Tibial nerve (tissue), 4 donors: ENCODE results near the gene IRF2BPL. TPM values are rescaled to one million over a fixed set of nuclear protein-coding genes. Genes with fewer than 3 reads are reported as not detected.

Source experiments
- DNase-seq, 2 donors: peaks; one replicate each; pipeline ENCODE4 v3.0.0-alpha.2; 2019; ENCODE audit warnings: low spot score in 2 of 2
- H3K27ac ChIP-seq, 4 donors: fragments of 200-600 bp; sonication (generic) in 3 of 4; one replicate each; pipeline ENCODE4 v1.5.1; 2017 to 2019; ENCODE audit warnings: mild to moderate bottlenecking in 1 of 4
- H3K27me3 ChIP-seq, 2 donors: fragments of 200-600 bp; sonication (generic) in 1 of 2; one replicate each; pipeline versions ENCODE4 v1.5.1 to v1.6.0; 2017 to 2019
- H3K36me3 ChIP-seq, 3 donors: fragments of 200-600 bp; sonication (generic); one replicate each; pipeline ENCODE4 v1.5.1; 2018 to 2019
- H3K4me1 ChIP-seq, 4 donors: fragments of 200-600 bp; sonication (generic) in 3 of 4; one replicate each; pipeline ENCODE4 v1.5.1; 2017 to 2019
- H3K4me3 ChIP-seq, 4 donors: fragments of 200-600 bp; sonication (generic) in 3 of 4; one replicate each; pipeline ENCODE4 v1.5.1; 2017 to 2019; ENCODE audit warnings: mild to moderate bottlenecking in 1 of 4, moderate library complexity in 1 of 4
- H3K9me3 ChIP-seq, 4 donors: fragments of 200-600 bp; sonication (generic) in 3 of 4; one replicate each; pipeline ENCODE4 v1.5.1; 2017 to 2019
- CTCF ChIP-seq, 5 experiments: fragments of 200-600 bp in 3 of 5; fragments of 450-650 bp in 2 of 5; sonication (generic) in 3 of 5; IDR thresholded peaks; one replicate each; pipeline ENCODE4 v1.5.1; 2016 to 2019; ENCODE audit warnings: antibody characterized with exemption in 5 of 5, mild to moderate bottlenecking in 3 of 5, moderate library complexity in 2 of 5
- EP300 ChIP-seq, 2 donors: sonication (generic); formaldehyde crosslinking; IDR thresholded peaks; one replicate each; pipeline ENCODE4 v1.6.1; 2017; ENCODE audit warnings: antibody characterized with exemption in 2 of 2, mild to moderate bottlenecking in 1 of 2
- POLR2A ChIP-seq, 2 donors: fragments of 450-650 bp; IDR thresholded peaks; one replicate each; pipeline ENCODE4 v1.6.1; 2017; ENCODE audit warnings: antibody characterized with exemption in 2 of 2, mild to moderate bottlenecking in 2 of 2, moderate library complexity in 2 of 2
- WGBS, 2 donors: methylation state at CpG; one replicate each; pipeline ENCODE4 v1.1.5; 2018; 5-methylcytosine and 5-hydroxymethylcytosine counted together
- total RNA-seq, 4 donors: library from RNA; depleted of rRNA; stranded (reverse); fragments of >200 nt; gene quantifications; one replicate each; pipeline ENCODE4 v1.1.0, GENCODE V29; 2016

IRF2BPL gene
- total RNA-seq, 4 donors from 2014 or later: 52.4 to 69.2 (median 60.7) TPM

GRCh38 chr14:77005559-77005958, 22.9 kb downstream of the IRF2BPL start:
- Histone ChIP-seq H3K4me1 (peaks cover 0 to 46% (median 20%) of the 10 kb centered on the region in 4 donors), H3K36me3 (no peaks in the 10 kb centered on the region), H3K27me3 (no peaks in the 10 kb centered on the region), H3K4me3 (no peak overlapping the region), H3K9me3 (no peaks in the 10 kb centered on the region), H3K27ac (peak overlapping the region in 2 of 4 donors; percentile 74 to 76)
- WGBS, 2 donors: 81 to 85% methylated on average over 3 of the region's 3 CpGs
- TF ChIP-seq POLR2A (IDR thresholded peaks at IDR 0.05): no peak
- no peak for TF ChIP-seq CTCF (IDR thresholded peaks at IDR 0.05)
- TF ChIP-seq EP300 (IDR thresholded peaks at IDR 0.05): no peak
- DNase-seq: no peak

GRCh38 chr14:77004711-77005460, 23.6 kb downstream of the IRF2BPL start:
- H3K36me3 ChIP-seq: no peaks in the 10 kb centered on the region
- peaks cover 0 to 53% (median 23%) of the 10 kb centered on the region in 4 donors for H3K4me1 ChIP-seq
- no peak overlapping the region for H3K4me3 ChIP-seq
- WGBS, 2 donors: 68 to 79% methylated on average over 9 of the region's 9 CpGs
- no peaks in the 10 kb centered on the region for H3K27me3 ChIP-seq
- peak overlapping the region in 1 of 4 donors; percentile 74 for H3K27ac ChIP-seq
- no peaks in the 10 kb centered on the region for H3K9me3 ChIP-seq
- TF ChIP-seq POLR2A (IDR thresholded peaks at IDR 0.05): no peak
- no peak for TF ChIP-seq CTCF (IDR thresholded peaks at IDR 0.05)
- TF ChIP-seq EP300 (IDR thresholded peaks at IDR 0.05): no peak
- no peak for DNase-seq

- no peaks in the 10 kb centered on the region for H3K36me3 ChIP-seq
- TF ChIP-seq CTCF (IDR thresholded peaks at IDR 0.05) (no peak), POLR2A (IDR thresholded peaks at IDR 0.05) (no peak), EP300 (IDR thresholded peaks at IDR 0.05) (no peak)
- no peak overlapping the region for H3K4me3 ChIP-seq
- no peak for DNase-seq
- peaks cover 0 to 53% (median 23%) of the 10 kb centered on the region in 4 donors for H3K4me1 ChIP-seq
- no peaks in the 10 kb centered on the region for H3K27me3 ChIP-seq
- H3K27ac ChIP-seq: no peak overlapping the region
- 82 to 92% methylated on average over 5 of the region's 5 CpGs for WGBS, 2 donors
- H3K9me3 ChIP-seq: no peaks in the 10 kb centered on the region
These were observed 24.4 kb downstream of the IRF2BPL start for GRCh38 chr14:77003960-77004710.

- no peak for TF ChIP-seq POLR2A (IDR thresholded peaks at IDR 0.05)
- WGBS, 2 donors: 67 to 74% methylated on average over 6 of the region's 6 CpGs
- Histone ChIP-seq H3K27me3 (no peaks in the 10 kb centered on the region), H3K36me3 (no peaks in the 10 kb centered on the region), H3K4me1 (peaks cover 0 to 42% (median 19%) of the 10 kb centered on the region in 4 donors), H3K9me3 (no peaks in the 10 kb centered on the region), H3K27ac (no peak overlapping the region), H3K4me3 (no peak overlapping the region)
- no peak for DNase-seq
These were observed 25.6 kb downstream of the IRF2BPL start for GRCh38 chr14:77002889-77003288.

- 88 to 92% methylated on average over 4 of the region's 4 CpGs for WGBS, 2 donors
- Histone ChIP-seq H3K4me1 (peaks cover 0 to 37% (median 14%) of the 10 kb centered on the region in 4 donors), H3K36me3 (no peaks in the 10 kb centered on the region), H3K27ac (no peak overlapping the region), H3K27me3 (no peaks in the 10 kb centered on the region), H3K4me3 (no peak overlapping the region), H3K9me3 (no peaks in the 10 kb centered on the region)
- DNase-seq: no peak
- TF ChIP-seq CTCF (IDR thresholded peaks at IDR 0.05) (no peak), EP300 (IDR thresholded peaks at IDR 0.05) (no peak)
These were observed 26.2 kb downstream of the IRF2BPL start for GRCh38 chr14:77002335-77002734.
